ENCODE results near the gene EPHB6.

- TF ChIP-seq CTCF (IDR thresholded peaks at IDR 0.05; ENCODE audit: low read length) (no peak), EZH2 (IDR thresholded peaks at IDR 0.05; ENCODE audit: borderline replicate concordance, low read length) (no peak)
These were observed 64.8 kb downstream of the EPHB6 start for GRCh38 chr7:142919656-142920055.

Data from OCI-LY1 (cell line).